ENCODE results near the gene SYT17. TPM values are rescaled to one million over a fixed set of nuclear protein-coding genes. Genes with fewer than 3 reads are reported as not detected.

The SYT17 gene
- polyA plus RNA-seq, 1 donor (not counting 4 experiments of a cell fraction or from before 2014, with no cell fraction given), result not detected

GRCh38 chr16:19180741-19181140 is 12.7 kb downstream of the SYT17 start:
- no peak overlapping the region for H3K4me3 ChIP-seq (ENCODE audit: control insufficient read depth in 2 of 3, extremely low read depth in 1 of 3, insufficient read depth in 2 of 3, low read depth in 1 of 3, low read length in 3 of 3)
- H2AFZ ChIP-seq (ENCODE audit: control insufficient read depth, low read length), result no peak overlapping the region
- dilution Hi-C loops (cut with MboI; ENCODE audit: extremely low pct_ligation_motif_present, low sequenced_read_pairs), result no loop called here
- no peaks in the 10 kb centered on the region for H3K4me1 ChIP-seq (ENCODE audit: control insufficient read depth, extremely low read depth, insufficient read depth, low read length)
- FAIRE-seq, result no peak
- no peak overlapping the region for H3K9ac ChIP-seq (ENCODE audit: control insufficient read depth, extremely low read depth, insufficient read depth, low read length)
- TF ChIP-seq EZH2 (IDR thresholded peaks at IDR 0.05; ENCODE audit: low read length), result no peak
- no peak for TF ChIP-seq CTCF (optimal IDR thresholded peaks at IDR 0.05 in 1 of 3, IDR thresholded peaks at IDR 0.05 in 1 of 3, conservative IDR thresholded peaks at IDR 0.05 in 1 of 3; ENCODE audit: extremely low read depth in 1 of 3, insufficient read depth in 2 of 3, low read length in 3 of 3)
- H3K9me3 ChIP-seq (ENCODE audit: control insufficient read depth, low read depth, low read length), result no peaks in the 10 kb centered on the region
- H3K79me2 ChIP-seq (ENCODE audit: control insufficient read depth, insufficient read depth, low read length), result no peaks in the 10 kb centered on the region
- H3K9me1 ChIP-seq (ENCODE audit: control insufficient read depth, extremely low read depth, insufficient read depth, low read length), result no peaks in the 10 kb centered on the region
- H4K20me1 ChIP-seq (ENCODE audit: control insufficient read depth, extremely low read depth, insufficient read depth, low read length), result no peaks in the 10 kb centered on the region
- no peak for DNase-seq (ENCODE audit: low read depth, low spot score)
- H3K4me2 ChIP-seq (ENCODE audit: control insufficient read depth, extremely low read depth, insufficient read depth, low read depth, low read length), result no peak overlapping the region
- H3K27ac ChIP-seq (ENCODE audit: control insufficient read depth, insufficient read depth, low read length), result no peak overlapping the region
- H3K27me3 ChIP-seq (ENCODE audit: control insufficient read depth, extremely low read depth, insufficient read depth, low read length), result no peaks in the 10 kb centered on the region
- H3K36me3 ChIP-seq (ENCODE audit: control insufficient read depth in 2 of 2, extremely low read depth in 1 of 2, insufficient read depth in 2 of 2, low read length in 2 of 2), result no peaks in the 10 kb centered on the region

- DNase-seq (ENCODE audit: low read depth, low spot score), result no peak
- no peak for TF ChIP-seq EZH2 (IDR thresholded peaks at IDR 0.05; ENCODE audit: low read length)
- no peak for TF ChIP-seq CTCF (optimal IDR thresholded peaks at IDR 0.05 in 1 of 3, IDR thresholded peaks at IDR 0.05 in 1 of 3, conservative IDR thresholded peaks at IDR 0.05 in 1 of 3; ENCODE audit: extremely low read depth in 1 of 3, insufficient read depth in 2 of 3, low read length in 3 of 3)
- no peak overlapping the region for H3K4me3 ChIP-seq (ENCODE audit: control insufficient read depth in 2 of 3, extremely low read depth in 1 of 3, insufficient read depth in 2 of 3, low read depth in 1 of 3, low read length in 3 of 3)
- dilution Hi-C loops (cut with MboI; ENCODE audit: extremely low pct_ligation_motif_present, low sequenced_read_pairs), result no loop called here
- H3K27me3 ChIP-seq (ENCODE audit: control insufficient read depth, extremely low read depth, insufficient read depth, low read length), result no peaks in the 10 kb centered on the region
- H3K4me1 ChIP-seq (ENCODE audit: control insufficient read depth, extremely low read depth, insufficient read depth, low read length), result no peaks in the 10 kb centered on the region
- no peak overlapping the region for H3K27ac ChIP-seq (ENCODE audit: control insufficient read depth, insufficient read depth, low read length)
- no peaks in the 10 kb centered on the region for H3K79me2 ChIP-seq (ENCODE audit: control insufficient read depth, insufficient read depth, low read length)
- H3K9me1 ChIP-seq (ENCODE audit: control insufficient read depth, extremely low read depth, insufficient read depth, low read length), result no peaks in the 10 kb centered on the region
- H3K9me3 ChIP-seq (ENCODE audit: control insufficient read depth, low read depth, low read length), result no peaks in the 10 kb centered on the region
- H3K9ac ChIP-seq (ENCODE audit: control insufficient read depth, extremely low read depth, insufficient read depth, low read length), result no peak overlapping the region
- H2AFZ ChIP-seq (ENCODE audit: control insufficient read depth, low read length), result no peak overlapping the region
- no peak overlapping the region for H3K4me2 ChIP-seq (ENCODE audit: control insufficient read depth, extremely low read depth, insufficient read depth, low read depth, low read length)
- FAIRE-seq, result no peak
- H3K36me3 ChIP-seq (ENCODE audit: control insufficient read depth in 2 of 2, extremely low read depth in 1 of 2, insufficient read depth in 2 of 2, low read length in 2 of 2), result no peaks in the 10 kb centered on the region
- H4K20me1 ChIP-seq (ENCODE audit: control insufficient read depth, extremely low read depth, insufficient read depth, low read length), result no peaks in the 10 kb centered on the region
Observed at GRCh38 chr16:19182481-19182880, 14.4 kb downstream of the SYT17 start.
